Fibroblast of lung (primary cell): ENCODE data around the gene CDHR4. TPM values are rescaled to one million over a fixed set of nuclear protein-coding genes. Genes with fewer than 3 reads are reported as not detected.

Source experiments
- DNase-seq, 2 donors: peaks; one replicate each; pipeline versions ENCODE4 v3.0.0 to v3.0.0-alpha.2; 2010; ENCODE audit warnings: low read depth in 2 of 2
- H2AFZ ChIP-seq: 2 replicates; pipeline ENCODE4 v1.5.1; 2012; ENCODE audit warnings: low read length, control low read depth, inconsistent platforms
- H3K27ac ChIP-seq: 2 replicates; pipeline ENCODE4 v1.5.1; 2011; ENCODE audit warnings: low read length, control low read depth; ENCODE audit not compliant: insufficient read depth
- H3K27me3 ChIP-seq: 2 replicates; pipeline ENCODE4 v1.5.1; 2011; ENCODE audit warnings: mild to moderate bottlenecking, low read length; ENCODE audit not compliant: control insufficient read depth, insufficient read depth
- H3K36me3 ChIP-seq: 2 replicates; pipeline ENCODE4 v1.5.1; 2011; ENCODE audit warnings: low read length; ENCODE audit not compliant: control insufficient read depth, insufficient read depth
- H3K4me1 ChIP-seq: 2 replicates; pipeline ENCODE4 v1.5.1; 2011; ENCODE audit warnings: low read length; ENCODE audit not compliant: control insufficient read depth, insufficient read depth; ENCODE audit errors: extremely low read depth
- H3K4me2 ChIP-seq: 2 replicates; pipeline ENCODE4 v1.5.1; 2011; ENCODE audit warnings: low read length, control low read depth; ENCODE audit not compliant: insufficient read depth; ENCODE audit errors: extremely low read depth
- H3K4me3 ChIP-seq, 4 experiments: fragments of 200-600 bp in 1 of 4; sonication (generic) in 1 of 4; replicated peaks in 1 of 4; 2 replicates each; pipeline ENCODE4 v1.5.1; 2011 to 2016; ENCODE audit warnings: low read length in 4 of 4, low read depth in 3 of 4, mild to moderate bottlenecking in 3 of 4, control low read depth in 2 of 4, inconsistent platforms in 1 of 4, mixed read lengths in 1 of 4; ENCODE audit not compliant: insufficient read depth in 1 of 4; ENCODE audit errors: control extremely low read depth in 1 of 4
- H3K79me2 ChIP-seq: 2 replicates; pipeline ENCODE4 v1.5.1; 2012; ENCODE audit warnings: mild to moderate bottlenecking, low read length, inconsistent platforms; ENCODE audit not compliant: control insufficient read depth, insufficient read depth
- H3K9ac ChIP-seq: 2 replicates; pipeline ENCODE4 v1.5.1; 2011; ENCODE audit warnings: mild to moderate bottlenecking, low read length, control low read depth; ENCODE audit not compliant: insufficient read depth
- H3K9me3 ChIP-seq: 2 replicates; pipeline ENCODE4 v1.5.1; 2012; ENCODE audit warnings: low read depth, low read length; ENCODE audit not compliant: control insufficient read depth, insufficient read depth
- H4K20me1 ChIP-seq: 2 replicates; pipeline ENCODE4 v1.5.1; 2011; ENCODE audit warnings: low read length; ENCODE audit not compliant: control insufficient read depth, insufficient read depth; ENCODE audit errors: extremely low read depth
- EZH2 ChIP-seq: IDR thresholded peaks from 2 replicates; pipeline ENCODE4 v1.5.1; 2012; ENCODE audit warnings: low read length, control low read depth, mild to moderate bottlenecking; ENCODE audit errors: missing control alignments
- polyA plus RNA-seq, 2 donors: library from polyadenylated mRNA; depleted of rRNA in 1 of 2; stranded (reverse) in 1 of 2; unstranded in 1 of 2; fragments of >200 nt; gene quantifications; 2 replicates each; pipeline ENCODE4 v1.2.1, GENCODE V29; 2011 to 2012; ENCODE audit warnings: missing spikeins in 1 of 2
- total RNA-seq: library from RNA; depleted of rRNA; stranded (reverse); fragments of >200 nt; gene quantifications from 2 replicates; pipeline ENCODE4 v1.2.1, GENCODE V29; 2014
- TF ChIP-seq, protein P1 (sequence below), 2 donors: IDR thresholded peaks in 1 of 2; conservative IDR thresholded peaks in 1 of 2; 1 replicate in 1 of 2; 2 replicates in 1 of 2; pipeline ENCODE4 v1.5.1; 2011 to 2012; ENCODE audit warnings: low read length in 2 of 2, control low read depth in 1 of 2, inconsistent platforms in 1 of 2, low read depth in 1 of 2, mild to moderate bottlenecking in 1 of 2

The CDHR4 gene
- total and polyA plus RNA-seq, 2 donors (not counting 1 experiment from before 2014, with no cell fraction given) = not detected

DNA sequence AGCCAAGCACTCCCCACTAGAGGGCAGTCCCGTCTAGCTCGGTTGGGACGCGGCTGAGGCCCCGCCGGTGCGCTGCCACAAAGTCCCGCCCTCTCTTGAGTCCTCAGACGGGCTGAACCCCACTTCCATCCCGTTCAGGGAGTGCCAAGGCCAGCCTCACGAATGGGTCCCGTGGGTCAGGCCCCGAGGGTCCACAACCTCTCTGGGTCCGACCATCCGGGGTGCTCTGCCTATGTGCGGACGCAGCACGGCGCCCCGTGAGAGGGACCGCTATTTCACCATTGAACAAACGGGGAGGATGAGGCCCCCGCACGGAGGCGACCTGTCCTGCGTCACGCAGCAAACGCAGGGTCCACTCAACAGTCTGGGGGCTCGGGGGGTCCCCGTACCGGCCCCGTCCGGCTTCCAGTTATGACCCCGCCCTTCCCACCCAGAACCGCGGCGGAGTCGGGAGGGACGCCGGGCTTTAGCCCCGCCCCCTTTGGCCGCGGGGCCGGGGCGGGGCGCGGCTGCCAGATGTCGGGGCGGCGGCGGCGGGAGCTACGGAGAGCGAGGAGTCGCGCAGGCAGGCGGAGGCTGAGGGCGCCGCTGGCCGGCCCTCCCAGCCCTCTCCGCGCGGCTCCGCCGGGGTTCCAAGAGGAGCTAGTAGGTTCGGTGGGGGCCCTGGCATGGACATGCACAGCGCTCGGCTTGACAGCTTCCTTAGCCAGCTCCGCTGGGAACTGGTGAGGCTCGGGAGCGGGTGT lies 3.2 kb upstream of the CDHR4 start, which contains the start of gene INKA1:
Gene INKA1, plus strand, starts transcription at position 543 of the 746 bp plus-strand sequence. Its CDS starts 132 bp downstream, at position 675.
- Histone ChIP-seq H3K36me3 (no peaks in the 10 kb centered on the region), H3K27me3 (no peaks in the 10 kb centered on the region), H3K4me3 (peak within 1 kb of the TSS; percentile 71 to 87 (median 84)), H4K20me1 (no peaks in the 10 kb centered on the region), H3K27ac (peak within 1 kb of the TSS; percentile 77), H3K9ac (peak within 1 kb of the TSS; percentile 81), H3K9me3 (no peaks in the 10 kb centered on the region), H3K4me2 (peak within 1 kb of the TSS; percentile 93), H3K79me2 (no peaks in the 10 kb centered on the region), H2AFZ (peak within 1 kb of the TSS; percentile 95), H3K4me1 (peaks cover 32% of the 10 kb centered on the region)
- DNase-seq = peak; percentile 67 to 79
- TF ChIP-seq, protein P1, sequence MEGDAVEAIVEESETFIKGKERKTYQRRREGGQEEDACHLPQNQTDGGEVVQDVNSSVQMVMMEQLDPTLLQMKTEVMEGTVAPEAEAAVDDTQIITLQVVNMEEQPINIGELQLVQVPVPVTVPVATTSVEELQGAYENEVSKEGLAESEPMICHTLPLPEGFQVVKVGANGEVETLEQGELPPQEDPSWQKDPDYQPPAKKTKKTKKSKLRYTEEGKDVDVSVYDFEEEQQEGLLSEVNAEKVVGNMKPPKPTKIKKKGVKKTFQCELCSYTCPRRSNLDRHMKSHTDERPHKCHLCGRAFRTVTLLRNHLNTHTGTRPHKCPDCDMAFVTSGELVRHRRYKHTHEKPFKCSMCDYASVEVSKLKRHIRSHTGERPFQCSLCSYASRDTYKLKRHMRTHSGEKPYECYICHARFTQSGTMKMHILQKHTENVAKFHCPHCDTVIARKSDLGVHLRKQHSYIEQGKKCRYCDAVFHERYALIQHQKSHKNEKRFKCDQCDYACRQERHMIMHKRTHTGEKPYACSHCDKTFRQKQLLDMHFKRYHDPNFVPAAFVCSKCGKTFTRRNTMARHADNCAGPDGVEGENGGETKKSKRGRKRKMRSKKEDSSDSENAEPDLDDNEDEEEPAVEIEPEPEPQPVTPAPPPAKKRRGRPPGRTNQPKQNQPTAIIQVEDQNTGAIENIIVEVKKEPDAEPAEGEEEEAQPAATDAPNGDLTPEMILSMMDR (conservative IDR thresholded peaks at IDR 0.05 in 1 of 2, IDR thresholded peaks at IDR 0.05 in 1 of 2; ENCODE audit: low read depth in 1 of 2, low read length in 2 of 2) = peak; percentile 61 to 85
- TF ChIP-seq EZH2 = no peak

DNA sequence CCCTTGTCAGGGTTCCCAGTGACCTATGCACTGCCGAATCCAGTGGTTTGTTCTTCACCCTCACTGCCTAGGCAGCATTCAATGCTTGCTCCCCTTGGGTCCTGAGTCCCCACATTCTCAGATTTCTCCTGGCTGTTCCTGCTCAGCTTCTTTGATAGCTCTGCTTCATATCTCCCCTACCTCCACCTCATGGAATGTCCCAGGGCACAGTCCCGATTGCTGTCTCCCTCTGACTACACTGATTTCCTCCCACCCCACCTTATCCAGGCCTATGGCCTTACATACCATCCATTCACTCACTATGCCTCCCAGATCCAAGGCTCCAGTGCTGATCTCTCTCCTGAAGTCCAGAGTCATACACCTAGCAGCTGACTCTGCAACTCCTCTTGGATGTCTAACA lies 1.5 kb upstream of the CDHR4 start:
- Histone ChIP-seq H2AFZ (no peak overlapping the region), H3K4me3 (no peak overlapping the region), H3K79me2 (no peaks in the 10 kb centered on the region), H3K9ac (no peak overlapping the region), H4K20me1 (no peaks in the 10 kb centered on the region), H3K27me3 (no peaks in the 10 kb centered on the region), H3K4me1 (peaks cover 26% of the 10 kb centered on the region), H3K36me3 (no peaks in the 10 kb centered on the region), H3K9me3 (no peaks in the 10 kb centered on the region), H3K4me2 (no peak overlapping the region), H3K27ac (no peak overlapping the region)
- TF ChIP-seq, protein P1 (conservative IDR thresholded peaks at IDR 0.05 in 1 of 2, IDR thresholded peaks at IDR 0.05 in 1 of 2; ENCODE audit: low read depth in 1 of 2, low read length in 2 of 2) = no peak
- TF ChIP-seq EZH2 = no peak
- DNase-seq = no peak

- H3K36me3 ChIP-seq = no peaks in the 10 kb centered on the region
- TF ChIP-seq, protein P1 (conservative IDR thresholded peaks at IDR 0.05 in 1 of 2, IDR thresholded peaks at IDR 0.05 in 1 of 2; ENCODE audit: low read depth in 1 of 2, low read length in 2 of 2) = no peak
- no peak for TF ChIP-seq EZH2
- H4K20me1 ChIP-seq = no peaks in the 10 kb centered on the region
- peaks cover 8% of the 10 kb centered on the region for H3K4me1 ChIP-seq
- H3K27ac ChIP-seq = no peak overlapping the region
- no peak overlapping the region for H2AFZ ChIP-seq
- no peaks in the 10 kb centered on the region for H3K9me3 ChIP-seq
- no peaks in the 10 kb centered on the region for H3K27me3 ChIP-seq
- no peak overlapping the region for H3K4me3 ChIP-seq
- no peaks in the 10 kb centered on the region for H3K79me2 ChIP-seq
- H3K4me2 ChIP-seq = no peak overlapping the region
- DNase-seq = no peak
- no peak overlapping the region for H3K9ac ChIP-seq
Measured at GRCh38 chr3:49799105-49799504, 568 bp downstream of the CDHR4 start.
